Liver (tissue), 9 donors: Measurements from ENCODE around the gene APBA1. TPM values are rescaled to one million over a fixed set of nuclear protein-coding genes. Genes with fewer than 3 reads are reported as not detected.

ENCODE experiments used
- DNase-seq: peaks from one replicate; pipeline ENCODE4 v3.0.0-alpha.2; 2017; ENCODE audit warnings: low spot score
- H3K27ac ChIP-seq, 2 donors: one replicate each; pipeline ENCODE4 v1.7.0; 2013; ENCODE audit warnings: inconsistent platforms in 2 of 2, low read length in 2 of 2, control low read depth in 1 of 2, low read depth in 1 of 2, mild to moderate bottlenecking in 1 of 2
- H3K27me3 ChIP-seq, 4 donors: one replicate each; pipeline versions ENCODE4 v1.6.1 to v1.7.0; 2013; ENCODE audit warnings: low read length in 3 of 4, inconsistent platforms in 1 of 4, mild to moderate bottlenecking in 1 of 4, moderate library complexity in 1 of 4; ENCODE audit not compliant: control insufficient read depth in 4 of 4, insufficient read depth in 4 of 4
- H3K36me3 ChIP-seq, 4 donors: one replicate each; pipeline versions ENCODE4 v1.6.1 to v1.7.0; 2013; ENCODE audit warnings: low read length in 3 of 4, mild to moderate bottlenecking in 3 of 4, low read depth in 1 of 4, moderate library complexity in 1 of 4; ENCODE audit not compliant: control insufficient read depth in 4 of 4, insufficient read depth in 3 of 4
- H3K4me1 ChIP-seq, 4 donors: one replicate each; pipeline versions ENCODE4 v1.6.1 to v1.7.0; 2013; ENCODE audit warnings: low read length in 3 of 4, mild to moderate bottlenecking in 3 of 4, moderate library complexity in 1 of 4; ENCODE audit not compliant: control insufficient read depth in 4 of 4, insufficient read depth in 4 of 4
- H3K4me3 ChIP-seq, 3 donors: one replicate each; pipeline versions ENCODE4 v1.6.1 to v1.7.0; 2013; ENCODE audit warnings: low read length in 3 of 3, control low read depth in 1 of 3, low read depth in 1 of 3, mild to moderate bottlenecking in 1 of 3
- H3K9ac ChIP-seq, 2 donors: one replicate each; pipeline ENCODE4 v1.7.0; 2013; ENCODE audit warnings: low read length in 2 of 2, mild to moderate bottlenecking in 2 of 2, moderate library complexity in 2 of 2, control low read depth in 1 of 2, low read depth in 1 of 2
- H3K9me3 ChIP-seq, 4 donors: one replicate each; pipeline versions ENCODE4 v1.6.1 to v1.7.0; 2013; ENCODE audit warnings: low read length in 3 of 4; ENCODE audit not compliant: control insufficient read depth in 4 of 4
- EGR1 ChIP-seq, 2 donors: IDR thresholded peaks; 2 replicates each; pipeline ENCODE4 v1.6.1; 2016 to 2018; ENCODE audit warnings: antibody characterized with exemption in 2 of 2, low read depth in 2 of 2
- FOXA1 ChIP-seq: IDR thresholded peaks from 2 replicates; pipeline ENCODE4 v1.6.1; 2016; ENCODE audit warnings: antibody characterized with exemption
- FOXA2 ChIP-seq: IDR thresholded peaks from 2 replicates; pipeline ENCODE4 v1.6.1; 2016; ENCODE audit warnings: antibody characterized with exemption
- GABPA ChIP-seq, 2 donors: IDR thresholded peaks in 1 of 2; conservative IDR thresholded peaks in 1 of 2; 2 replicates each; pipeline ENCODE4 v1.6.1; 2016; ENCODE audit warnings: antibody characterized with exemption in 2 of 2, mild to moderate bottlenecking in 1 of 2, moderate library complexity in 1 of 2
- JUND ChIP-seq, 2 donors: IDR thresholded peaks; 2 replicates each; pipeline ENCODE4 v1.6.1; 2016; ENCODE audit warnings: antibody characterized with exemption in 2 of 2
- RAD21 ChIP-seq, 2 donors: IDR thresholded peaks; 2 replicates each; pipeline ENCODE4 v1.6.1; 2016; ENCODE audit warnings: antibody characterized with exemption in 2 of 2, mild to moderate bottlenecking in 2 of 2
- YY1 ChIP-seq: IDR thresholded peaks from 2 replicates; pipeline ENCODE4 v1.6.1; 2016; ENCODE audit warnings: antibody characterized with exemption, mild to moderate bottlenecking
- WGBS: extraction: QIAGEN DNeasy Blood & Tissue Kit; methylation state at CpG from one replicate; pipeline ENCODE4 v1.1.7; 2013; 5-methylcytosine and 5-hydroxymethylcytosine counted together
- polyA plus RNA-seq, 2 donors: library from polyadenylated mRNA; stranded (reverse) in 1 of 2; unstranded in 1 of 2; fragments of 200-250 nt in 1 of 2; fragments of >200 nt in 1 of 2; fragmentation: Nextera tagmentation in 1 of 2; extraction: Ambion mirVana in 1 of 2; gene quantifications; one replicate each; pipeline versions ENCODE4 v1.2.1 to v1.2.3, GENCODE V29; 2013 to 2015
- total RNA-seq, 2 donors: library from RNA; depleted of rRNA; stranded (reverse); fragments of >200 nt; gene quantifications; one replicate each; pipeline ENCODE4 v1.2.3, GENCODE V29; 2014
- TF ChIP-seq, protein P1 (sequence below): IDR thresholded peaks from 2 replicates; pipeline ENCODE4 v1.6.1; 2016; ENCODE audit warnings: antibody characterized with exemption
- TF ChIP-seq, protein P2 (sequence below): IDR thresholded peaks from 2 replicates; pipeline ENCODE4 v1.6.1; 2016; ENCODE audit warnings: antibody characterized with exemption
- TF ChIP-seq, protein P3 (sequence below): fragments of 150-350 bp; IDR thresholded peaks from 2 replicates; pipeline ENCODE4 v1.5.1; 2017; ENCODE audit warnings: improper control_type of control experiment, low read depth, low read length; ENCODE audit not compliant: missing input control
- donor health status: healthy.
- donor health status: healthy.
- donor health status: healthy.
- donor health status: healthy.
- donor health status: healthy.

Gene APBA1
- total and polyA plus RNA-seq, 4 donors = 2.8 to 19.0 (median 6.1) TPM

DNA sequence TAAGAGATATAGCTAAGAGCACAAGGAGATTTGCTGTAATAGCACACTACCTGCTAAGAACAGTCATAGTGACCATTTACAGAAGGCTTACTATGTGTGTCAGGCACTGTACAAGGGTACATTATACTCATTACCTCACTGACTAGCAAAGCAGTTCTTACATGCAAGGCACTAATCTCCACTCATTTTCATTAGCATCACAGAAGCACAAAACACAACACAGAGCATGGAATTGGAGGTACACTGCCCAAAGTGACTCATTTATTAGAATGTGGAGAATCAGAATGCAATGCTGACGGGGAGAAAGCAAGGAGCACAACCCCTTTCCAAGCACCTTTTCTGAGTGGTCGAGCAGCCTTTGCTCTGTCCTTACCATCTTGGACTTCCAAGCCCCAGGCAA lies 177.4 kb downstream of the APBA1 start:
- Histone ChIP-seq H3K9me3 (no peaks in the 10 kb centered on the region), H3K27ac (no peak overlapping the region), H3K4me3 (no peak overlapping the region), H3K36me3 (no peaks in the 10 kb centered on the region), H3K27me3 (no peaks in the 10 kb centered on the region), H3K9ac (no peak overlapping the region), H3K4me1 (no peaks in the 10 kb centered on the region)
- no peak for TF ChIP-seq FOXA1
- no peak for TF ChIP-seq RAD21 (IDR thresholded peaks at IDR 0.05)
- 84% methylated on average over 2 of the region's 2 CpGs for whole genome bisulfite sequencing
- no peak for DNase-seq

- Histone ChIP-seq H3K9ac (no peak overlapping the region), H3K27me3 (no peaks in the 10 kb centered on the region), H3K4me3 (no peak overlapping the region), H3K4me1 (no peaks in the 10 kb centered on the region), H3K36me3 (no peaks in the 10 kb centered on the region), H3K9me3 (no peaks in the 10 kb centered on the region), H3K27ac (no peak overlapping the region)
- TF ChIP-seq FOXA2 (no peak), FOXA1 (no peak), YY1 (no peak), GABPA (IDR thresholded peaks at IDR 0.05 in 1 of 2, conservative IDR thresholded peaks at IDR 0.05 in 1 of 2) (no peak), EGR1 (IDR thresholded peaks at IDR 0.05; ENCODE audit: low read depth in 2 of 2) (no peak)
- TF ChIP-seq, protein P1, sequence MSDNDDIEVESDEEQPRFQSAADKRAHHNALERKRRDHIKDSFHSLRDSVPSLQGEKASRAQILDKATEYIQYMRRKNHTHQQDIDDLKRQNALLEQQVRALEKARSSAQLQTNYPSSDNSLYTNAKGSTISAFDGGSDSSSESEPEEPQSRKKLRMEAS = no peak
- TF ChIP-seq, protein P2, sequence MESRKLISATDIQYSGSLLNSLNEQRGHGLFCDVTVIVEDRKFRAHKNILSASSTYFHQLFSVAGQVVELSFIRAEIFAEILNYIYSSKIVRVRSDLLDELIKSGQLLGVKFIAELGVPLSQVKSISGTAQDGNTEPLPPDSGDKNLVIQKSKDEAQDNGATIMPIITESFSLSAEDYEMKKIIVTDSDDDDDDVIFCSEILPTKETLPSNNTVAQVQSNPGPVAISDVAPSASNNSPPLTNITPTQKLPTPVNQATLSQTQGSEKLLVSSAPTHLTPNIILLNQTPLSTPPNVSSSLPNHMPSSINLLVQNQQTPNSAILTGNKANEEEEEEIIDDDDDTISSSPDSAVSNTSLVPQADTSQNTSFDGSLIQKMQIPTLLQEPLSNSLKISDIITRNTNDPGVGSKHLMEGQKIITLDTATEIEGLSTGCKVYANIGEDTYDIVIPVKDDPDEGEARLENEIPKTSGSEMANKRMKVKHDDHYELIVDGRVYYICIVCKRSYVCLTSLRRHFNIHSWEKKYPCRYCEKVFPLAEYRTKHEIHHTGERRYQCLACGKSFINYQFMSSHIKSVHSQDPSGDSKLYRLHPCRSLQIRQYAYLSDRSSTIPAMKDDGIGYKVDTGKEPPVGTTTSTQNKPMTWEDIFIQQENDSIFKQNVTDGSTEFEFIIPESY = no peak
- WGBS = 90% methylated on average over 4 of the region's 4 CpGs
- no peak for DNase-seq
Observed at GRCh38 chr9:69494208-69494607, 178.0 kb downstream of the APBA1 start.

DNA sequence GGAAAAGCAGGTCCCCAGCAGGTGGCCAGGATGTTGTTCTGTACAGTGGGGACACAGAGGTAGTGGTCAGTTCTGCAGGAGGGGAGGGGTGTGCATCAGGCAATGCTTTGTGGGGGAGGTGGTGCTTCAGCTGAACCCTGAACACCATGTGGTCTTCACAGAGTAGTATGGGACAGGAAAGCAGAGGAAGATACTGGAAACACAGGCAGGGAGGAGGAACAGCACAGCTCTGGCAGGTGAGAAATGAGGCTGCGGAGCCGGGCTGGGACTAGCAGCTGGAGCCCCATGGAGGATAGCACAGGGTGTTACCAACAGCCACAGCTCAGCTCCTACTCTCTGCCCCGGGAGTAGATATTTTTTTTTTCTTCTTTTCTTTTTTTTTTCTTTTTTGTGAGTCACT lies 185.7 kb downstream of the APBA1 start:
- no peak overlapping the region for H3K9ac ChIP-seq
- no peak overlapping the region for H3K4me3 ChIP-seq
- H3K9me3 ChIP-seq = no peaks in the 10 kb centered on the region
- no peak for DNase-seq
- H3K27ac ChIP-seq = no peak overlapping the region
- no peak for TF ChIP-seq FOXA2
- TF ChIP-seq, protein P2 = no peak
- TF ChIP-seq, protein P3, sequence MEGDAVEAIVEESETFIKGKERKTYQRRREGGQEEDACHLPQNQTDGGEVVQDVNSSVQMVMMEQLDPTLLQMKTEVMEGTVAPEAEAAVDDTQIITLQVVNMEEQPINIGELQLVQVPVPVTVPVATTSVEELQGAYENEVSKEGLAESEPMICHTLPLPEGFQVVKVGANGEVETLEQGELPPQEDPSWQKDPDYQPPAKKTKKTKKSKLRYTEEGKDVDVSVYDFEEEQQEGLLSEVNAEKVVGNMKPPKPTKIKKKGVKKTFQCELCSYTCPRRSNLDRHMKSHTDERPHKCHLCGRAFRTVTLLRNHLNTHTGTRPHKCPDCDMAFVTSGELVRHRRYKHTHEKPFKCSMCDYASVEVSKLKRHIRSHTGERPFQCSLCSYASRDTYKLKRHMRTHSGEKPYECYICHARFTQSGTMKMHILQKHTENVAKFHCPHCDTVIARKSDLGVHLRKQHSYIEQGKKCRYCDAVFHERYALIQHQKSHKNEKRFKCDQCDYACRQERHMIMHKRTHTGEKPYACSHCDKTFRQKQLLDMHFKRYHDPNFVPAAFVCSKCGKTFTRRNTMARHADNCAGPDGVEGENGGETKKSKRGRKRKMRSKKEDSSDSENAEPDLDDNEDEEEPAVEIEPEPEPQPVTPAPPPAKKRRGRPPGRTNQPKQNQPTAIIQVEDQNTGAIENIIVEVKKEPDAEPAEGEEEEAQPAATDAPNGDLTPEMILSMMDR = no peak
- TF ChIP-seq JUND (IDR thresholded peaks at IDR 0.05) = no peak
- no peaks in the 10 kb centered on the region for H3K36me3 ChIP-seq
- 89% methylated on average over 3 of the region's 3 CpGs for WGBS
- no peaks in the 10 kb centered on the region for H3K27me3 ChIP-seq
- peaks cover 0 to 1% (median 0%) of the 10 kb centered on the region in 4 donors for H3K4me1 ChIP-seq
